ENCODE results near the gene LRRC49. TPM values are rescaled to one million over a fixed set of nuclear protein-coding genes. Genes with fewer than 3 reads are reported as not detected.

Gene LRRC49
- total and polyA plus RNA-seq, 10 of the 15 experiments (the other 5 are each of a cell fraction or from before 2014, with no cell fraction given) = 1.4 to 3.7 (median 2.9) TPM

DNA sequence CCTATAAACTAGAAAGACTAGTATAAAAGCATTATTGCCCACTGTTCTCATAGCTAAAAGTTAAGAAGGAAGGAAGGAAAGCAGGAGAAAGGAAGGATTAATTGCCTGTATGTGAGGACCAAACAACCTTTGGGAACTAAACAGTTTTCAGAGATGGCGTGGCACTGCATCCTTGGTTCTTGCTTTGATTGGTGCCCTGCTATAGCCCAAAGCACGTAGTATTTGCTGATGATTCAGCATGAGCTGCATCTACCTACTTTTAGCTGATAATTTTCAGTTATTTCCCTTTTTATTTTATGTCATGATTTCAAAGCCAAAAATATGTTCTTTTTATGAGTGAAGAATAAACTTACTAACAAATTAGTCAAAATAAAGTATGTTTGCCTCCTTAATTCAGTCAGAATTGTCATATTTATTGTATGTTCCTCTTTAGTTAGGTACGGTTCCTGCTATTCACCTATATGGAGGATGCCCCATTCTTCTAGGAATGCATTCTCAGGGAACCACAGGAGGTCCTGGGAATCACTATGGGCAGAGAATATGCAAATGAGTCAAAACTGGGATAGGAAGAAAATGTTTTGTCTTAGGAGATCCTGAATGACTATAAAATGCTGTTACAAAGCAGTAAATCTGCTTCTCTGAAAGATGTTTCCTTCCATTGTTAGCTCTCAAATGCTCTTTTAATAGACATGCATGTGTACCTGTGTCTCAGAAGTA is 157.2 kb downstream of the LRRC49 start:
- ChIA-PET SMC1A (ENCODE audit: uncharacterized antibody, unreplicated experiment) (interaction anchor here (0.8 kb wide), 1 partner anchor 12 kb away, joined by 3 read pairs; no protein-coding TSS in a partner anchor), POLR2A (no interaction called here), RAD21 (ENCODE audit: unreplicated experiment) (no interaction called here), CTCF (interaction anchor here (0.7 kb wide), 1 partner anchor 1097 kb away, joined by 4 read pairs; no protein-coding TSS in a partner anchor)
- no peak for ATAC-seq
- 48% methylated on average over 3 of the region's 3 CpGs for WGBS (ENCODE audit: insufficient coverage, insufficient replicate concordance, low lambda C conversion rate, missing lambda C conversion rate)
- intact Hi-C loops (cut with micrococcal nuclease; ENCODE audit: unreplicated experiment) (no loop called here), in situ Hi-C loops (cut with MboI) (no loop called here)
- no peak for DNase-seq (ENCODE audit: low read depth, low spot score)
- no peak overlapping the region for H3K4me3 ChIP-seq
- no peaks in the 10 kb centered on the region for H3K36me3 ChIP-seq (ENCODE audit: control insufficient read depth in 2 of 2, insufficient read depth in 2 of 2, low read length in 1 of 2)
- H3K4me2 ChIP-seq (ENCODE audit: control insufficient read depth, insufficient read depth) = no peak overlapping the region
- no peaks in the 10 kb centered on the region for H3K4me1 ChIP-seq (ENCODE audit: control insufficient read depth, insufficient read depth, low read length)
- no peak overlapping the region for H2AFZ ChIP-seq (ENCODE audit: control insufficient read depth, low read depth, low read length)
- no peaks in the 10 kb centered on the region for H4K20me1 ChIP-seq (ENCODE audit: control insufficient read depth, insufficient read depth)
- no peaks in the 10 kb centered on the region for H3K27me3 ChIP-seq (replicated peaks in 1 of 2; ENCODE audit: control insufficient read depth in 2 of 2, insufficient read depth in 2 of 2, low read length in 1 of 2)
- H3K79me2 ChIP-seq (ENCODE audit: control insufficient read depth, insufficient read depth, low read length) = no peaks in the 10 kb centered on the region
- BruUV-seq (replicated peaks) = no TSS peak
- no peak for TF ChIP-seq SREBF2 (IDR thresholded peaks at IDR 0.05; ENCODE audit: low read length)
- no peak for TF ChIP-seq TBL1XR1 (IDR thresholded peaks at IDR 0.05; ENCODE audit: low read depth, low read length)
- TF ChIP-seq, protein P1, sequence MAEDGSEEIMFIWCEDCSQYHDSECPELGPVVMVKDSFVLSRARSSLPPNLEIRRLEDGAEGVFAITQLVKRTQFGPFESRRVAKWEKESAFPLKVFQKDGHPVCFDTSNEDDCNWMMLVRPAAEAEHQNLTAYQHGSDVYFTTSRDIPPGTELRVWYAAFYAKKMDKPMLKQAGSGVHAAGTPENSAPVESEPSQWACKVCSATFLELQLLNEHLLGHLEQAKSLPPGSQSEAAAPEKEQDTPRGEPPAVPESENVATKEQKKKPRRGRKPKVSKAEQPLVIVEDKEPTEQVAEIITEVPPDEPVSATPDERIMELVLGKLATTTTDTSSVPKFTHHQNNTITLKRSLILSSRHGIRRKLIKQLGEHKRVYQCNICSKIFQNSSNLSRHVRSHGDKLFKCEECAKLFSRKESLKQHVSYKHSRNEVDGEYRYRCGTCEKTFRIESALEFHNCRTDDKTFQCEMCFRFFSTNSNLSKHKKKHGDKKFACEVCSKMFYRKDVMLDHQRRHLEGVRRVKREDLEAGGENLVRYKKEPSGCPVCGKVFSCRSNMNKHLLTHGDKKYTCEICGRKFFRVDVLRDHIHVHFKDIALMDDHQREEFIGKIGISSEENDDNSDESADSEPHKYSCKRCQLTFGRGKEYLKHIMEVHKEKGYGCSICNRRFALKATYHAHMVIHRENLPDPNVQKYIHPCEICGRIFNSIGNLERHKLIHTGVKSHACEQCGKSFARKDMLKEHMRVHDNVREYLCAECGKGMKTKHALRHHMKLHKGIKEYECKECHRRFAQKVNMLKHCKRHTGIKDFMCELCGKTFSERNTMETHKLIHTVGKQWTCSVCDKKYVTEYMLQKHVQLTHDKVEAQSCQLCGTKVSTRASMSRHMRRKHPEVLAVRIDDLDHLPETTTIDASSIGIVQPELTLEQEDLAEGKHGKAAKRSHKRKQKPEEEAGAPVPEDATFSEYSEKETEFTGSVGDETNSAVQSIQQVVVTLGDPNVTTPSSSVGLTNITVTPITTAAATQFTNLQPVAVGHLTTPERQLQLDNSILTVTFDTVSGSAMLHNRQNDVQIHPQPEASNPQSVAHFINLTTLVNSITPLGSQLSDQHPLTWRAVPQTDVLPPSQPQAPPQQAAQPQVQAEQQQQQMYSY (CRISPR knock-in tag; IDR thresholded peaks at IDR 0.05) = no peak
- TF ChIP-seq JUNB (IDR thresholded peaks at IDR 0.05) = no peak
- TF ChIP-seq IKZF1 (conservative IDR thresholded peaks at IDR 0.05) = no peak
- no peak for TF ChIP-seq CREB1 (IDR thresholded peaks at IDR 0.05; ENCODE audit: low read depth)
- TF ChIP-seq IRF4 (IDR thresholded peaks at IDR 0.05; ENCODE audit: low read depth, low read length) = no peak
- TF ChIP-seq, protein P2, sequence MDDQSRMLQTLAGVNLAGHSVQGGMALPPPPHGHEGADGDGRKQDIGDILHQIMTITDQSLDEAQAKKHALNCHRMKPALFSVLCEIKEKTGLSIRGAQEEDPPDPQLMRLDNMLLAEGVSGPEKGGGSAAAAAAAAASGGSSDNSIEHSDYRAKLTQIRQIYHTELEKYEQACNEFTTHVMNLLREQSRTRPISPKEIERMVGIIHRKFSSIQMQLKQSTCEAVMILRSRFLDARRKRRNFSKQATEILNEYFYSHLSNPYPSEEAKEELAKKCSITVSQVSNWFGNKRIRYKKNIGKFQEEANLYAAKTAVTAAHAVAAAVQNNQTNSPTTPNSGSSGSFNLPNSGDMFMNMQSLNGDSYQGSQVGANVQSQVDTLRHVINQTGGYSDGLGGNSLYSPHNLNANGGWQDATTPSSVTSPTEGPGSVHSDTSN (IDR thresholded peaks at IDR 0.05; ENCODE audit: insufficient replicate concordance, low read depth, low read length) = no peak
- TF ChIP-seq, protein P3, sequence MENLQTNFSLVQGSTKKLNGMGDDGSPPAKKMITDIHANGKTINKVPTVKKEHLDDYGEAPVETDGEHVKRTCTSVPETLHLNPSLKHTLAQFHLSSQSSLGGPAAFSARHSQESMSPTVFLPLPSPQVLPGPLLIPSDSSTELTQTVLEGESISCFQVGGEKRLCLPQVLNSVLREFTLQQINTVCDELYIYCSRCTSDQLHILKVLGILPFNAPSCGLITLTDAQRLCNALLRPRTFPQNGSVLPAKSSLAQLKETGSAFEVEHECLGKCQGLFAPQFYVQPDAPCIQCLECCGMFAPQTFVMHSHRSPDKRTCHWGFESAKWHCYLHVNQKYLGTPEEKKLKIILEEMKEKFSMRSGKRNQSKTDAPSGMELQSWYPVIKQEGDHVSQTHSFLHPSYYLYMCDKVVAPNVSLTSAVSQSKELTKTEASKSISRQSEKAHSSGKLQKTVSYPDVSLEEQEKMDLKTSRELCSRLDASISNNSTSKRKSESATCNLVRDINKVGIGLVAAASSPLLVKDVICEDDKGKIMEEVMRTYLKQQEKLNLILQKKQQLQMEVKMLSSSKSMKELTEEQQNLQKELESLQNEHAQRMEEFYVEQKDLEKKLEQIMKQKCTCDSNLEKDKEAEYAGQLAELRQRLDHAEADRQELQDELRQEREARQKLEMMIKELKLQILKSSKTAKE (IDR thresholded peaks at IDR 0.05; ENCODE audit: low read depth, poor library complexity, severe bottlenecking) = no peak
- TF ChIP-seq, protein P4, sequence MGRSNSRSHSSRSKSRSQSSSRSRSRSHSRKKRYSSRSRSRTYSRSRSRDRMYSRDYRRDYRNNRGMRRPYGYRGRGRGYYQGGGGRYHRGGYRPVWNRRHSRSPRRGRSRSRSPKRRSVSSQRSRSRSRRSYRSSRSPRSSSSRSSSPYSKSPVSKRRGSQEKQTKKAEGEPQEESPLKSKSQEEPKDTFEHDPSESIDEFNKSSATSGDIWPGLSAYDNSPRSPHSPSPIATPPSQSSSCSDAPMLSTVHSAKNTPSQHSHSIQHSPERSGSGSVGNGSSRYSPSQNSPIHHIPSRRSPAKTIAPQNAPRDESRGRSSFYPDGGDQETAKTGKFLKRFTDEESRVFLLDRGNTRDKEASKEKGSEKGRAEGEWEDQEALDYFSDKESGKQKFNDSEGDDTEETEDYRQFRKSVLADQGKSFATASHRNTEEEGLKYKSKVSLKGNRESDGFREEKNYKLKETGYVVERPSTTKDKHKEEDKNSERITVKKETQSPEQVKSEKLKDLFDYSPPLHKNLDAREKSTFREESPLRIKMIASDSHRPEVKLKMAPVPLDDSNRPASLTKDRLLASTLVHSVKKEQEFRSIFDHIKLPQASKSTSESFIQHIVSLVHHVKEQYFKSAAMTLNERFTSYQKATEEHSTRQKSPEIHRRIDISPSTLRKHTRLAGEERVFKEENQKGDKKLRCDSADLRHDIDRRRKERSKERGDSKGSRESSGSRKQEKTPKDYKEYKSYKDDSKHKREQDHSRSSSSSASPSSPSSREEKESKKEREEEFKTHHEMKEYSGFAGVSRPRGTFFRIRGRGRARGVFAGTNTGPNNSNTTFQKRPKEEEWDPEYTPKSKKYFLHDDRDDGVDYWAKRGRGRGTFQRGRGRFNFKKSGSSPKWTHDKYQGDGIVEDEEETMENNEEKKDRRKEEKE (IDR thresholded peaks at IDR 0.05) = no peak
- no peak for TF ChIP-seq WRNIP1 (IDR thresholded peaks at IDR 0.05; ENCODE audit: borderline replicate concordance, low read depth, low read length)
- no peak for TF ChIP-seq ZNF384 (IDR thresholded peaks at IDR 0.05; ENCODE audit: borderline replicate concordance, low read depth, low read length)
- no peak for TF ChIP-seq FOXK2 (IDR thresholded peaks at IDR 0.05)
- no peak for TF ChIP-seq POU2F2 (IDR thresholded peaks at IDR 0.05; ENCODE audit: borderline replicate concordance, low read depth, low read length)
- no peak overlapping the region for H3K9ac ChIP-seq (ENCODE audit: control insufficient read depth, insufficient read depth, low read length)
- no peaks in the 10 kb centered on the region for H3K9me3 ChIP-seq (replicated peaks; ENCODE audit: control insufficient read depth, insufficient read depth, low read length)
- no peak for FAIRE-seq
- H3K27ac ChIP-seq (ENCODE audit: control insufficient read depth, insufficient read depth) = no peak overlapping the region

Measured in GM12878 (cell line).